ENCODE data around the gene ZNF574.

DNA sequence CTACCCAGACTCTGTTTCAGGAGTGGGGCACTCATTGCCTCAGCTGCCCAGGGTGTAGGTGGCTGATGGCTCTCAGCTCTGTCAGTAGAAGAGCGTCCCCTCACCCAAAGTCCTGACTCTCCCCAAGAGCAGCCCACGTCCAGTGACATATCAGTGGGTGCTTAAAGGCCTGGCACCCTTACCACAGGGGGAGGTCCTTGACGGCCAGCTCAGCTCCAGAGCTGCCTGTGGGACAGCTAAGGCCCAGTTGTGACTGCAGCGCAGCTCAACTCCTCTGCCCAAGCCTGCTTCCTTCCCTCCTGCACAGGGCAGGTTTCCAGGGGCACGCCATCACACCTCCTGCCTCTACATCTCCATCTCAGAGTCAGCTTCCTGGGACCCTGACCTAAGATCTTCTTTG, 38.3 kb upstream of the ZNF574 start:
- TF ChIP-seq RAD21 (IDR thresholded peaks at IDR 0.05; ENCODE audit: low read depth), result no peak
- TF ChIP-seq CEBPB (IDR thresholded peaks at IDR 0.05), result no peak
- TF ChIP-seq TAF1 (IDR thresholded peaks at IDR 0.05; ENCODE audit: low read depth), result no peak
- no peak for TF ChIP-seq TCF12 (IDR thresholded peaks at IDR 0.05; ENCODE audit: low read depth)
- TF ChIP-seq, protein P1, sequence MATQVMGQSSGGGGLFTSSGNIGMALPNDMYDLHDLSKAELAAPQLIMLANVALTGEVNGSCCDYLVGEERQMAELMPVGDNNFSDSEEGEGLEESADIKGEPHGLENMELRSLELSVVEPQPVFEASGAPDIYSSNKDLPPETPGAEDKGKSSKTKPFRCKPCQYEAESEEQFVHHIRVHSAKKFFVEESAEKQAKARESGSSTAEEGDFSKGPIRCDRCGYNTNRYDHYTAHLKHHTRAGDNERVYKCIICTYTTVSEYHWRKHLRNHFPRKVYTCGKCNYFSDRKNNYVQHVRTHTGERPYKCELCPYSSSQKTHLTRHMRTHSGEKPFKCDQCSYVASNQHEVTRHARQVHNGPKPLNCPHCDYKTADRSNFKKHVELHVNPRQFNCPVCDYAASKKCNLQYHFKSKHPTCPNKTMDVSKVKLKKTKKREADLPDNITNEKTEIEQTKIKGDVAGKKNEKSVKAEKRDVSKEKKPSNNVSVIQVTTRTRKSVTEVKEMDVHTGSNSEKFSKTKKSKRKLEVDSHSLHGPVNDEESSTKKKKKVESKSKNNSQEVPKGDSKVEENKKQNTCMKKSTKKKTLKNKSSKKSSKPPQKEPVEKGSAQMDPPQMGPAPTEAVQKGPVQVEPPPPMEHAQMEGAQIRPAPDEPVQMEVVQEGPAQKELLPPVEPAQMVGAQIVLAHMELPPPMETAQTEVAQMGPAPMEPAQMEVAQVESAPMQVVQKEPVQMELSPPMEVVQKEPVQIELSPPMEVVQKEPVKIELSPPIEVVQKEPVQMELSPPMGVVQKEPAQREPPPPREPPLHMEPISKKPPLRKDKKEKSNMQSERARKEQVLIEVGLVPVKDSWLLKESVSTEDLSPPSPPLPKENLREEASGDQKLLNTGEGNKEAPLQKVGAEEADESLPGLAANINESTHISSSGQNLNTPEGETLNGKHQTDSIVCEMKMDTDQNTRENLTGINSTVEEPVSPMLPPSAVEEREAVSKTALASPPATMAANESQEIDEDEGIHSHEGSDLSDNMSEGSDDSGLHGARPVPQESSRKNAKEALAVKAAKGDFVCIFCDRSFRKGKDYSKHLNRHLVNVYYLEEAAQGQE (IDR thresholded peaks at IDR 0.05; ENCODE audit: low read depth), result no peak
- no peak for TF ChIP-seq EP300 (IDR thresholded peaks at IDR 0.05; ENCODE audit: borderline replicate concordance)
- TF ChIP-seq TEAD4 (IDR thresholded peaks at IDR 0.05), result no peak
- no peak for TF ChIP-seq EGR1 (IDR thresholded peaks at IDR 0.05)
- no peak for TF ChIP-seq YY1 (IDR thresholded peaks at IDR 0.05; ENCODE audit: low read depth)
- no peak for TF ChIP-seq ZBTB7A (IDR thresholded peaks at IDR 0.05; ENCODE audit: low read depth)
- no peak for TF ChIP-seq NFIC (IDR thresholded peaks at IDR 0.05)
- TF ChIP-seq FOXM1 (IDR thresholded peaks at IDR 0.05; ENCODE audit: borderline replicate concordance, low read depth), result no peak
- TF ChIP-seq, protein P2, sequence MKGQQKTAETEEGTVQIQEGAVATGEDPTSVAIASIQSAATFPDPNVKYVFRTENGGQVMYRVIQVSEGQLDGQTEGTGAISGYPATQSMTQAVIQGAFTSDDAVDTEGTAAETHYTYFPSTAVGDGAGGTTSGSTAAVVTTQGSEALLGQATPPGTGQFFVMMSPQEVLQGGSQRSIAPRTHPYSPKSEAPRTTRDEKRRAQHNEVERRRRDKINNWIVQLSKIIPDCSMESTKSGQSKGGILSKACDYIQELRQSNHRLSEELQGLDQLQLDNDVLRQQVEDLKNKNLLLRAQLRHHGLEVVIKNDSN (IDR thresholded peaks at IDR 0.05), result no peak
